HEK293 (cell line): Measurements from ENCODE around the gene PAQR8.

Source experiments
- HOXC10 ChIP-seq: sonication (generic); formaldehyde crosslinking; IDR thresholded peaks from 2 replicates; pipeline ENCODE4 v1.8.1; 2023; ENCODE audit warnings: mild to moderate bottlenecking, missing genetic modification reagents
- HOXD13 ChIP-seq: sonication (generic); formaldehyde crosslinking; IDR thresholded peaks from 2 replicates; pipeline ENCODE4 v1.8.0; 2022; ENCODE audit warnings: missing genetic modification reagents, borderline replicate concordance
- KLF1 ChIP-seq: fragments of 450-650 bp; formaldehyde crosslinking; IDR thresholded peaks from 2 replicates; pipeline ENCODE4 v1.5.1; 2016; ENCODE audit warnings: missing biosample characterization, missing genetic modification characterization
- KLF10 ChIP-seq: fragments of 450-650 bp; IDR thresholded peaks from 2 replicates; pipeline ENCODE4 v1.5.1; 2018; ENCODE audit warnings: missing biosample characterization, mild to moderate bottlenecking, missing genetic modification characterization
- MYNN ChIP-seq: fragments of 450-650 bp; formaldehyde crosslinking; IDR thresholded peaks from 2 replicates; pipeline ENCODE4 v1.5.1; 2016; ENCODE audit warnings: missing biosample characterization, missing genetic modification characterization, borderline replicate concordance
- OSR2 ChIP-seq: fragments of 450-650 bp; formaldehyde crosslinking; IDR thresholded peaks from 2 replicates; pipeline ENCODE4 v1.5.1; 2016; ENCODE audit warnings: missing biosample characterization, missing genetic modification characterization
- TRIM28 ChIP-seq: IDR thresholded peaks from 2 replicates; pipeline ENCODE4 v1.6.1; 2011; ENCODE audit warnings: low read length, control low read depth, borderline replicate concordance
- YY2 ChIP-seq: fragments of 450-650 bp; formaldehyde crosslinking; IDR thresholded peaks from 2 replicates; pipeline ENCODE4 v1.5.1; 2016; ENCODE audit warnings: missing biosample characterization, missing genetic modification characterization
- ZBTB1 ChIP-seq: fragments of 450-650 bp; formaldehyde crosslinking; IDR thresholded peaks from 2 replicates; pipeline ENCODE4 v1.5.1; 2016; ENCODE audit warnings: missing biosample characterization, missing genetic modification characterization
- ZBTB7A ChIP-seq: fragments of 450-650 bp; formaldehyde crosslinking; IDR thresholded peaks from 2 replicates; pipeline ENCODE4 v1.5.1; 2016; ENCODE audit warnings: low read depth, missing biosample characterization, missing genetic modification characterization
- ZIC2 ChIP-seq: fragments of 450-650 bp; formaldehyde crosslinking; IDR thresholded peaks from 2 replicates; pipeline ENCODE4 v1.5.1; 2016; ENCODE audit warnings: missing biosample characterization, missing genetic modification characterization
- ZNF138 ChIP-seq: fragments of 450-650 bp; formaldehyde crosslinking; IDR thresholded peaks from 2 replicates; pipeline ENCODE4 v1.5.1; 2016; ENCODE audit warnings: missing biosample characterization, missing genetic modification characterization, borderline replicate concordance
- ZNF157 ChIP-seq: fragments of 450-650 bp; formaldehyde crosslinking; IDR thresholded peaks from 2 replicates; pipeline ENCODE4 v1.5.1; 2016; ENCODE audit warnings: missing biosample characterization, missing genetic modification characterization
- ZNF16 ChIP-seq: fragments of 450-650 bp; formaldehyde crosslinking; IDR thresholded peaks from 2 replicates; pipeline ENCODE4 v1.5.1; 2016; ENCODE audit warnings: low read depth, missing biosample characterization, missing genetic modification characterization
- ZNF211 ChIP-seq: fragments of 450-650 bp; formaldehyde crosslinking; IDR thresholded peaks from 2 replicates; pipeline ENCODE4 v1.5.1; 2016; ENCODE audit warnings: low read depth, missing biosample characterization, missing genetic modification characterization
- ZNF324 ChIP-seq: fragments of 450-650 bp; formaldehyde crosslinking; IDR thresholded peaks from 2 replicates; pipeline ENCODE4 v1.5.1; 2016; ENCODE audit warnings: missing biosample characterization, missing genetic modification characterization
- ZNF37A ChIP-seq: fragments of 450-650 bp; IDR thresholded peaks from 2 replicates; pipeline ENCODE4 v1.5.1; 2018; ENCODE audit warnings: missing biosample characterization, missing genetic modification characterization
- ZNF48 ChIP-seq: fragments of 450-650 bp; formaldehyde crosslinking; IDR thresholded peaks from 2 replicates; pipeline ENCODE4 v1.5.1; 2016; ENCODE audit warnings: missing biosample characterization, missing genetic modification characterization
- ZNF510 ChIP-seq: fragments of 450-650 bp; formaldehyde crosslinking; IDR thresholded peaks from 2 replicates; pipeline ENCODE4 v1.5.1; 2018; ENCODE audit warnings: mild to moderate bottlenecking, missing genetic modification characterization, missing biosample characterization; ENCODE audit not compliant: insufficient replicate concordance
- ZNF529 ChIP-seq: fragments of 450-650 bp; formaldehyde crosslinking; IDR thresholded peaks from 2 replicates; pipeline ENCODE4 v1.5.1; 2017; ENCODE audit warnings: missing genetic modification characterization, missing biosample characterization; ENCODE audit not compliant: insufficient replicate concordance
- ZNF544 ChIP-seq: fragments of 450-650 bp; formaldehyde crosslinking; IDR thresholded peaks from 2 replicates; pipeline ENCODE4 v1.5.0; 2017; ENCODE audit warnings: missing biosample characterization, missing genetic modification characterization
- ZNF658 ChIP-seq: fragments of 450-650 bp; formaldehyde crosslinking; IDR thresholded peaks from 2 replicates; pipeline ENCODE4; 2016; ENCODE audit warnings: missing biosample characterization, missing genetic modification characterization
- ZNF660 ChIP-seq: fragments of 450-650 bp; IDR thresholded peaks from 2 replicates; pipeline ENCODE4 v1.5.1; 2018; ENCODE audit warnings: missing biosample characterization, mild to moderate bottlenecking, missing genetic modification characterization
- ZNF670 ChIP-seq: fragments of 450-650 bp; formaldehyde crosslinking; IDR thresholded peaks from 2 replicates; pipeline ENCODE4 v1.5.1; 2016; ENCODE audit warnings: missing biosample characterization, missing genetic modification characterization, low read depth
- ZNF776 ChIP-seq: fragments of 450-650 bp; formaldehyde crosslinking; IDR thresholded peaks from 2 replicates; pipeline ENCODE4 v1.5.0; 2017; ENCODE audit warnings: missing biosample characterization, missing genetic modification characterization, borderline replicate concordance
- ZNF791 ChIP-seq: fragments of 450-650 bp; formaldehyde crosslinking; IDR thresholded peaks from 2 replicates; pipeline ENCODE4 v1.5.1; 2016; ENCODE audit warnings: missing biosample characterization, missing genetic modification characterization
- ZSCAN30 ChIP-seq: fragments of 450-650 bp; IDR thresholded peaks from 2 replicates; pipeline ENCODE4 v1.5.1; 2018; ENCODE audit warnings: missing biosample characterization, mild to moderate bottlenecking, missing genetic modification characterization, moderate library complexity
- TF ChIP-seq, protein P1 (sequence below): fragments of 450-650 bp; formaldehyde crosslinking; conservative IDR thresholded peaks from 2 replicates; pipeline ENCODE4 v1.5.1; 2016; ENCODE audit warnings: low read depth, missing biosample characterization, missing genetic modification characterization
- TF ChIP-seq, protein P2 (sequence below): fragments of 450-650 bp; IDR thresholded peaks from 2 replicates; pipeline ENCODE4 v1.5.1; 2018; ENCODE audit warnings: missing biosample characterization, missing genetic modification characterization
- TF ChIP-seq, protein P3 (sequence below): fragments of 450-650 bp; formaldehyde crosslinking; IDR thresholded peaks from 2 replicates; pipeline ENCODE4 v1.5.1; 2016; ENCODE audit warnings: missing biosample characterization, missing genetic modification characterization, borderline replicate concordance
- TF ChIP-seq, protein P4 (sequence below): fragments of 450-650 bp; formaldehyde crosslinking; IDR thresholded peaks from 2 replicates; pipeline ENCODE4 v1.5.1; 2016; ENCODE audit warnings: missing biosample characterization, missing genetic modification characterization

The PAQR8 gene

DNA sequence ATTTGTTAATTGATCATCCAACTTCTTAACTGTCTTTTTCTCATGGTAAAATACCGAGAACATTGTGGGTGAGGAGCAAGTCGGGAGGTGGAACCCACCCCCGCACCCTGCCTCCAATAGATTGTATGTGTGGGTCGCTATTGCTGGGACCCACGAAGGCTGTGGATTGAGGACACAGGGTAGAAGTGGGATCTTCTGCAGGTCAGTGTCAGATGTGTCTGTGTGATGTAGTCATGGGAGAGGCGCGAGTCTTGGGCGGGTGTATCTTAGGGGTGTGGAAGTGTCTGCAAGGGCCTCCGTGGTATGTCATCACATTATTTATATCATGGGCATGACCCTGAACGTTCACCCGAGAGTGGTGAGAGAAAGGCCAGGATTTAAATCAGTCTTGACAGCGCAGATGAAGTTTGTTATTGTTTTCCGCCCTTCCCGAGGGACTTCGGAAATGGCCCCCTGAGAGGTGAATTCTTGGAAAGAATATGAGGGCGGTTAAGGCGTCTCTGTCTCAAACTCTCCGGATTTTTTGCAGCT is 472 bp upstream of the PAQR8 start (continued):
- TF ChIP-seq, protein P1, sequence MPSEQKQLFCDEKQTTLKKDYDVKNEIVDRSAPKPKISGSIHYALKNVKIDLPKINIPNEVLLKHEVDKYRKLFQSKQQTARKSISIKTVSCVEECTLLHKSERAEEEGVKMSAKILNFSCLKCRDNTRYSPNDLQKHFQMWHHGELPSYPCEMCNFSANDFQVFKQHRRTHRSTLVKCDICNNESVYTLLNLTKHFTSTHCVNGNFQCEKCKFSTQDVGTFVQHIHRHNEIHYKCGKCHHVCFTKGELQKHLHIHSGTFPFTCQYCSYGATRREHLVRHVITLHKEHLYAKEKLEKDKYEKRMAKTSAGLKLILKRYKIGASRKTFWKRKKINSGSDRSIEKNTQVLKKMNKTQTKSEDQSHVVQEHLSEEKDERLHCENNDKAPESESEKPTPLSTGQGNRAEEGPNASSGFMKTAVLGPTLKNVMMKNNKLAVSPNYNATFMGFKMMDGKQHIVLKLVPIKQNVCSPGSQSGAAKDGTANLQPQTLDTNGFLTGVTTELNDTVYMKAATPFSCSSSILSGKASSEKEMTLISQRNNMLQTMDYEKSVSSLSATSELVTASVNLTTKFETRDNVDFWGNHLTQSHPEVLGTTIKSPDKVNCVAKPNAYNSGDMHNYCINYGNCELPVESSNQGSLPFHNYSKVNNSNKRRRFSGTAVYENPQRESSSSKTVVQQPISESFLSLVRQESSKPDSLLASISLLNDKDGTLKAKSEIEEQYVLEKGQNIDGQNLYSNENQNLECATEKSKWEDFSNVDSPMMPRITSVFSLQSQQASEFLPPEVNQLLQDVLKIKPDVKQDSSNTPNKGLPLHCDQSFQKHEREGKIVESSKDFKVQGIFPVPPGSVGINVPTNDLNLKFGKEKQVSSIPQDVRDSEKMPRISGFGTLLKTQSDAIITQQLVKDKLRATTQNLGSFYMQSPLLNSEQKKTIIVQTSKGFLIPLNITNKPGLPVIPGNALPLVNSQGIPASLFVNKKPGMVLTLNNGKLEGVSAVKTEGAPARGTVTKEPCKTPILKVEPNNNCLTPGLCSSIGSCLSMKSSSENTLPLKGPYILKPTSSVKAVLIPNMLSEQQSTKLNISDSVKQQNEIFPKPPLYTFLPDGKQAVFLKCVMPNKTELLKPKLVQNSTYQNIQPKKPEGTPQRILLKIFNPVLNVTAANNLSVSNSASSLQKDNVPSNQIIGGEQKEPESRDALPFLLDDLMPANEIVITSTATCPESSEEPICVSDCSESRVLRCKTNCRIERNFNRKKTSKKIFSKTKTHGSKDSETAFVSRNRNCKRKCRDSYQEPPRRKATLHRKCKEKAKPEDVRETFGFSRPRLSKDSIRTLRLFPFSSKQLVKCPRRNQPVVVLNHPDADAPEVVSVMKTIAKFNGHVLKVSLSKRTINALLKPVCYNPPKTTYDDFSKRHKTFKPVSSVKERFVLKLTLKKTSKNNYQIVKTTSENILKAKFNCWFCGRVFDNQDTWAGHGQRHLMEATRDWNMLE (tag by site-specific recombination), result no peak
- TF ChIP-seq ZIC2 (tag by site-specific recombination) (no peak), ZNF510 (tag by site-specific recombination) (no peak), ZBTB7A (tag by site-specific recombination) (no peak), ZNF138 (tag by site-specific recombination) (no peak), ZNF660 (tag by site-specific recombination) (no peak), OSR2 (tag by site-specific recombination) (no peak), TRIM28 (no peak), ZNF544 (tag by site-specific recombination) (no peak), ZNF324 (no peak), ZNF529 (tag by site-specific recombination) (no peak), ZNF211 (no peak), KLF1 (peak; percentile 94), MYNN (no peak), ZBTB1 (tag by site-specific recombination) (0 out of 2 replicates have a peak, but pooled peaks have one; percentile 7), ZNF48 (tag by site-specific recombination) (no peak), ZNF791 (tag by site-specific recombination) (no peak), ZNF37A (tag by site-specific recombination) (no peak), YY2 (no peak), ZNF16 (no peak), HOXC10 (CRISPR knock-in tag) (no peak), ZNF670 (tag by site-specific recombination) (no peak), ZNF658 (tag by site-specific recombination) (no peak), ZSCAN30 (tag by site-specific recombination) (no peak), ZNF157 (tag by site-specific recombination) (no peak), HOXD13 (CRISPR knock-in tag) (no peak), ZNF776 (tag by site-specific recombination) (no peak), KLF10 (no peak)
- TF ChIP-seq, protein P2, sequence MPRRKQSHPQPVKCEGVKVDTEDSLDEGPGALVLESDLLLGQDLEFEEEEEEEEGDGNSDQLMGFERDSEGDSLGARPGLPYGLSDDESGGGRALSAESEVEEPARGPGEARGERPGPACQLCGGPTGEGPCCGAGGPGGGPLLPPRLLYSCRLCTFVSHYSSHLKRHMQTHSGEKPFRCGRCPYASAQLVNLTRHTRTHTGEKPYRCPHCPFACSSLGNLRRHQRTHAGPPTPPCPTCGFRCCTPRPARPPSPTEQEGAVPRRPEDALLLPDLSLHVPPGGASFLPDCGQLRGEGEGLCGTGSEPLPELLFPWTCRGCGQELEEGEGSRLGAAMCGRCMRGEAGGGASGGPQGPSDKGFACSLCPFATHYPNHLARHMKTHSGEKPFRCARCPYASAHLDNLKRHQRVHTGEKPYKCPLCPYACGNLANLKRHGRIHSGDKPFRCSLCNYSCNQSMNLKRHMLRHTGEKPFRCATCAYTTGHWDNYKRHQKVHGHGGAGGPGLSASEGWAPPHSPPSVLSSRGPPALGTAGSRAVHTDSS (tag by site-specific recombination), result no peak
- TF ChIP-seq, protein P3, sequence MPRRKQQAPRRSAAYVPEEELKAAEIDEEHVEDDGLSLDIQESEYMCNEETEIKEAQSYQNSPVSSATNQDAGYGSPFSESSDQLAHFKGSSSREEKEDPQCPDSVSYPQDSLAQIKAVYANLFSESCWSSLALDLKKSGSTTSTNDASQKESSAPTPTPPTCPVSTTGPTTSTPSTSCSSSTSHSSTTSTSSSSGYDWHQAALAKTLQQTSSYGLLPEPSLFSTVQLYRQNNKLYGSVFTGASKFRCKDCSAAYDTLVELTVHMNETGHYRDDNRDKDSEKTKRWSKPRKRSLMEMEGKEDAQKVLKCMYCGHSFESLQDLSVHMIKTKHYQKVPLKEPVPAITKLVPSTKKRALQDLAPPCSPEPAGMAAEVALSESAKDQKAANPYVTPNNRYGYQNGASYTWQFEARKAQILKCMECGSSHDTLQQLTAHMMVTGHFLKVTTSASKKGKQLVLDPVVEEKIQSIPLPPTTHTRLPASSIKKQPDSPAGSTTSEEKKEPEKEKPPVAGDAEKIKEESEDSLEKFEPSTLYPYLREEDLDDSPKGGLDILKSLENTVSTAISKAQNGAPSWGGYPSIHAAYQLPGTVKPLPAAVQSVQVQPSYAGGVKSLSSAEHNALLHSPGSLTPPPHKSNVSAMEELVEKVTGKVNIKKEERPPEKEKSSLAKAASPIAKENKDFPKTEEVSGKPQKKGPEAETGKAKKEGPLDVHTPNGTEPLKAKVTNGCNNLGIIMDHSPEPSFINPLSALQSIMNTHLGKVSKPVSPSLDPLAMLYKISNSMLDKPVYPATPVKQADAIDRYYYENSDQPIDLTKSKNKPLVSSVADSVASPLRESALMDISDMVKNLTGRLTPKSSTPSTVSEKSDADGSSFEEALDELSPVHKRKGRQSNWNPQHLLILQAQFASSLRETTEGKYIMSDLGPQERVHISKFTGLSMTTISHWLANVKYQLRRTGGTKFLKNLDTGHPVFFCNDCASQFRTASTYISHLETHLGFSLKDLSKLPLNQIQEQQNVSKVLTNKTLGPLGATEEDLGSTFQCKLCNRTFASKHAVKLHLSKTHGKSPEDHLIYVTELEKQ (tag by site-specific recombination), result no peak
- TF ChIP-seq, protein P4, sequence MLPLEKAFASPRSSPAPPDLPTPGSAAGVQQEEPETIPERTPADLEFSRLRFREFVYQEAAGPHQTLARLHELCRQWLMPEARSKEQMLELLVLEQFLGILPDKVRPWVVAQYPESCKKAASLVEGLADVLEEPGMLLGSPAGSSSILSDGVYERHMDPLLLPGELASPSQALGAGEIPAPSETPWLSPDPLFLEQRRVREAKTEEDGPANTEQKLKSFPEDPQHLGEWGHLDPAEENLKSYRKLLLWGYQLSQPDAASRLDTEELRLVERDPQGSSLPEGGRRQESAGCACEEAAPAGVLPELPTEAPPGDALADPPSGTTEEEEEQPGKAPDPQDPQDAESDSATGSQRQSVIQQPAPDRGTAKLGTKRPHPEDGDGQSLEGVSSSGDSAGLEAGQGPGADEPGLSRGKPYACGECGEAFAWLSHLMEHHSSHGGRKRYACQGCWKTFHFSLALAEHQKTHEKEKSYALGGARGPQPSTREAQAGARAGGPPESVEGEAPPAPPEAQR (tag by site-specific recombination), result no peak
